B cell (primary cell): ENCODE measurements around the gene TECRL. TPM values are rescaled to one million over a fixed set of nuclear protein-coding genes. Genes with fewer than 3 reads are reported as not detected.

Experiments used
- ATAC-seq: fragments of 200-7000 bp; cut with Tn5 transposase; one replicate; pipeline ENCODE4 v1.10.0; 2021; ENCODE audit warnings: low read depth, mild to moderate bottlenecking, moderate number of reproducible peaks, moderate library complexity
- CTCF ChIA-PET: fragments of 350-600 bp; sonication (Branson Sonifier 250); formaldehyde crosslinking; loops from one replicate; lab custom pipeline; 2021; ENCODE audit warnings: antibody characterized with exemption, inconsistent platforms; lab: Charles Lee
- POLR2A ChIA-PET: fragments of 350-600 bp; sonication (Branson Sonifier 250); formaldehyde crosslinking; loops from one replicate; lab custom pipeline; 2021; ENCODE audit warnings: antibody characterized with exemption; lab: Charles Lee
- DNase-seq: peaks from one replicate; pipeline ENCODE4 v3.0.0; 2013
- H2AFZ ChIP-seq: 2 replicates; pipeline ENCODE4 v1.6.1; 2012; ENCODE audit warnings: mild to moderate bottlenecking, low read depth, low read length; ENCODE audit not compliant: insufficient read depth, poor library complexity, severe bottlenecking
- H3K27ac ChIP-seq, 2 donors: 1 replicate in 1 of 2; 2 replicates in 1 of 2; pipeline ENCODE4 v1.5.1; 2012 to 2013; ENCODE audit warnings: low read length in 2 of 2, mild to moderate bottlenecking in 2 of 2, moderate library complexity in 1 of 2
- H3K27me3 ChIP-seq, 4 experiments: fragments of 200-600 bp in 1 of 4; sonication (generic) in 1 of 4; replicated peaks in 1 of 4; 1 replicate in 2 of 4; 2 replicates in 2 of 4; pipeline versions ENCODE4 v1.6.1 to v1.7.0; 2013 to 2016; ENCODE audit warnings: low read length in 3 of 4, mild to moderate bottlenecking in 2 of 4, mixed read lengths in 1 of 4, moderate library complexity in 1 of 4; ENCODE audit not compliant: insufficient read depth in 4 of 4, control insufficient read depth in 3 of 4; ENCODE audit errors: control extremely low read depth in 1 of 4
- H3K36me3 ChIP-seq, 2 experiments: replicated peaks in 1 of 2; 1 replicate in 1 of 2; 2 replicates in 1 of 2; pipeline versions ENCODE4 v1.6.1 to v1.7.1; 2013; ENCODE audit warnings: low read length in 1 of 2; ENCODE audit not compliant: insufficient read depth in 2 of 2, control insufficient read depth in 1 of 2; ENCODE audit errors: control extremely low read depth in 1 of 2, extremely low read depth in 1 of 2
- H3K4me1 ChIP-seq, 2 donors: fragments of 200-600 bp in 1 of 2; sonication (generic) in 1 of 2; 1 replicate in 1 of 2; 2 replicates in 1 of 2; pipeline versions ENCODE4 v1.5.1 to v1.6.1; 2013 to 2017; ENCODE audit warnings: low read length in 2 of 2; ENCODE audit not compliant: control insufficient read depth in 2 of 2, insufficient read depth in 2 of 2
- H3K4me2 ChIP-seq: replicated peaks from 2 replicates; pipeline ENCODE3; 2012; ENCODE audit warnings: mild to moderate bottlenecking, low read depth, low read length; ENCODE audit not compliant: poor library complexity, severe bottlenecking
- H3K4me3 ChIP-seq, 5 experiments: fragments of 200-600 bp in 1 of 5; sonication (generic) in 1 of 5; 1 replicate in 3 of 5; 2 replicates in 2 of 5; pipeline versions ENCODE4 v1.5.1 to v1.7.0; 2011 to 2016; ENCODE audit warnings: low read length in 4 of 5, mild to moderate bottlenecking in 4 of 5, low read depth in 2 of 5, control low read depth in 1 of 5, moderate library complexity in 1 of 5; ENCODE audit not compliant: insufficient read depth in 1 of 5; ENCODE audit errors: control extremely low read depth in 1 of 5, extremely low read depth in 1 of 5
- H3K79me2 ChIP-seq: fragments of 200-600 bp; sonication (generic); one replicate; pipeline ENCODE4 v1.6.0; 2016; ENCODE audit warnings: low read length; ENCODE audit not compliant: control insufficient read depth, insufficient read depth
- H3K9ac ChIP-seq: fragments of 200-600 bp; sonication (generic); 2 replicates; pipeline ENCODE4 v1.6.1; 2017; ENCODE audit warnings: mild to moderate bottlenecking, low read length, moderate library complexity
- H3K9me3 ChIP-seq, 3 donors: one replicate each; pipeline versions ENCODE4 v1.6.1 to v1.7.1; 2013; ENCODE audit warnings: low read length in 2 of 3; ENCODE audit not compliant: control insufficient read depth in 2 of 3, insufficient read depth in 1 of 3; ENCODE audit errors: control extremely low read depth in 1 of 3
- H4K20me1 ChIP-seq: 2 replicates; pipeline ENCODE4 v1.6.0; 2012; ENCODE audit warnings: mild to moderate bottlenecking, low read length; ENCODE audit not compliant: insufficient read depth, control insufficient read depth, poor library complexity, severe bottlenecking
- H3K27ac Mint-ChIP-seq: one replicate; pipeline ENCODE4 v1.8.0; 2021; ENCODE audit warnings: mixed read lengths
- H3K27me3 Mint-ChIP-seq: one replicate; pipeline ENCODE4 v1.8.0; 2021; ENCODE audit warnings: mixed read lengths
- H3K4me1 Mint-ChIP-seq: one replicate; pipeline ENCODE4 v1.8.0; 2021; ENCODE audit warnings: mixed read lengths
- H3K4me3 Mint-ChIP-seq: one replicate; pipeline ENCODE4 v1.8.0; 2021; ENCODE audit warnings: mixed read lengths
- H3K9me3 Mint-ChIP-seq: one replicate; pipeline ENCODE4 v1.8.0; 2022; ENCODE audit warnings: mixed read lengths; ENCODE audit not compliant: insufficient read depth
- EZH2 ChIP-seq: IDR thresholded peaks from 2 replicates; pipeline ENCODE4 v1.6.1; 2012; ENCODE audit warnings: borderline replicate concordance, low read depth, mild to moderate bottlenecking, moderate library complexity, low read length; ENCODE audit not compliant: insufficient read depth, poor library complexity, severe bottlenecking
- WGBS: methylation state at CpG from one replicate; pipeline ENCODE4 v1.1.5; 2013; ENCODE audit warnings: missing lambda C conversion rate; ENCODE audit not compliant: insufficient coverage; 5-methylcytosine and 5-hydroxymethylcytosine counted together
- intact Hi-C: fragments of 100-400 bp; cut with micrococcal nuclease; formaldehyde crosslinking; loops from one replicate; pipeline ENCODE4 v1.10.0; 2022
- polyA plus RNA-seq: library from polyadenylated mRNA; depleted of rRNA; stranded (reverse); fragments of >200 nt; gene quantifications from 2 replicates; pipeline ENCODE4 v1.2.3, GENCODE V29; 2012
- total RNA-seq, 2 donors: library from RNA; stranded (reverse); fragments of 120-200 nt in 1 of 2; gene quantifications; 1 replicate in 1 of 2; 2 replicates in 1 of 2; pipeline versions ENCODE4 v1.2.3 to v1.2.4, GENCODE V29; 2013 to 2022
- TF ChIP-seq, protein P1 (sequence below): fragments of 200-600 bp; IDR thresholded peaks from one replicate; pipeline ENCODE4 v1.8.0; 2022; ENCODE audit warnings: antibody characterized with exemption, mild to moderate bottlenecking

The TECRL gene
- total and polyA plus RNA-seq, 2 donors (not counting 1 experiment from before 2014, with no cell fraction given): not detected

DNA sequence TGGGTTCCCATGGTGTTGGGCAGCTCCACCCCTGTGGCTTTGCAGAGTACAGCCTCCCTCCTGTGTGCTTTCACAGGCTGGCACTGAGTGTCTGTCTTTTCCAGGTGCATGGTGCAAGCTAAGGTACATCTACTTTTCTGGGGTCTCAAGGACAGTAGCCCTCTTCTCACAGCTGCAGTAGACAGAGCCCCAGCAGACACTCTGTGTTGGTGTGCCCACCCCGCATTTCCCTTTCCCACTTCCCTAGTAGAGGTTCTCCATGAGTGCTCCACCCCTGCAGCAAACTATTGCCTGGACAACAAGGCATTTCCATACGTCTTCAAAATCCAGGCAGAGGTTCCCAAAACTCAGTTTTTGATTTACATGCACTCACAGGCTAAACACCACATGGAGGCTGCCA is 143.0 kb downstream of the TECRL start:
- POLR2A ChIA-PET: no interaction called here

DNA sequence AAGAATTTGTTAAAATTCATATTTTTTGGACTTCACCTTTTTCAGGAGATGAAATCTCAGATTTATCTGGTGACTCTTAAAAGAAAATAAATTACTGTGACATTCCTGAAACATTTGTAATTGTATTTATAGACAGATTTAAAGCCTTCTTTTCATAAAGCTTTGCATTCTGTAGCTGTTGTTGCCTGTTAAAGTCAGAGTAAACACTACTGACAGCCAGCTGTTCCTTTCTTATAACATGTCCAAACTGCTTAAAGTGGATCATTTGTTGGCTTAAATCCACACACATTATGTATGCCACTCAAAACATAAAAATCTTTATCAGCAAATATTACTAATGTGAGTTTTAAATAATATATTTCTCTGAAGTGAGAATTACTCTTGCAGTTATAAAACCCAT is 157.5 kb downstream of the TECRL start:
- no peaks in the 10 kb centered on the region for H4K20me1 ChIP-seq
- H3K27ac ChIP-seq: no peak overlapping the region
- intact Hi-C loops: no loop called here

More for the DNA sequence above, 143.0 kb downstream of the TECRL start:
- no peak overlapping the region for H2AFZ ChIP-seq
- DNase-seq (no peak), ATAC-seq (no peak)
- no peaks in the 10 kb centered on the region for H3K27me3 Mint-ChIP-seq
- no peaks in the 10 kb centered on the region for H3K79me2 ChIP-seq
- 82% methylated on average over 2 of the region's 2 CpGs for WGBS
- peaks cover 0 to 4% (median 0%) of the 10 kb centered on the region in 3 donors for H3K9me3 ChIP-seq
- no peak overlapping the region for H3K4me3 ChIP-seq
- H3K27ac ChIP-seq: no peak overlapping the region
- CTCF ChIA-PET: no interaction called here
- H3K9ac ChIP-seq: no peak overlapping the region
- TF ChIP-seq, protein P1, sequence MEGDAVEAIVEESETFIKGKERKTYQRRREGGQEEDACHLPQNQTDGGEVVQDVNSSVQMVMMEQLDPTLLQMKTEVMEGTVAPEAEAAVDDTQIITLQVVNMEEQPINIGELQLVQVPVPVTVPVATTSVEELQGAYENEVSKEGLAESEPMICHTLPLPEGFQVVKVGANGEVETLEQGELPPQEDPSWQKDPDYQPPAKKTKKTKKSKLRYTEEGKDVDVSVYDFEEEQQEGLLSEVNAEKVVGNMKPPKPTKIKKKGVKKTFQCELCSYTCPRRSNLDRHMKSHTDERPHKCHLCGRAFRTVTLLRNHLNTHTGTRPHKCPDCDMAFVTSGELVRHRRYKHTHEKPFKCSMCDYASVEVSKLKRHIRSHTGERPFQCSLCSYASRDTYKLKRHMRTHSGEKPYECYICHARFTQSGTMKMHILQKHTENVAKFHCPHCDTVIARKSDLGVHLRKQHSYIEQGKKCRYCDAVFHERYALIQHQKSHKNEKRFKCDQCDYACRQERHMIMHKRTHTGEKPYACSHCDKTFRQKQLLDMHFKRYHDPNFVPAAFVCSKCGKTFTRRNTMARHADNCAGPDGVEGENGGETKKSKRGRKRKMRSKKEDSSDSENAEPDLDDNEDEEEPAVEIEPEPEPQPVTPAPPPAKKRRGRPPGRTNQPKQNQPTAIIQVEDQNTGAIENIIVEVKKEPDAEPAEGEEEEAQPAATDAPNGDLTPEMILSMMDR: no peak
- no peak for TF ChIP-seq EZH2
- no peaks in the 10 kb centered on the region for H3K4me1 ChIP-seq
- intact Hi-C loops: no loop called here
- no peaks in the 10 kb centered on the region for H3K27me3 ChIP-seq
- H3K9me3 Mint-ChIP-seq: peaks cover 4% of the 10 kb centered on the region
- no peaks in the 10 kb centered on the region for H3K36me3 ChIP-seq
- H3K4me3 Mint-ChIP-seq: no peak overlapping the region
- H3K4me2 ChIP-seq: no peak overlapping the region
- H4K20me1 ChIP-seq: no peaks in the 10 kb centered on the region
- H3K4me1 Mint-ChIP-seq: no peaks in the 10 kb centered on the region
- no peak overlapping the region for H3K27ac Mint-ChIP-seq

More for the DNA sequence above, 157.5 kb downstream of the TECRL start:
- TF ChIP-seq, protein P1: no peak
- no peak for TF ChIP-seq EZH2
- Histone ChIP-seq H3K9me3 (no peaks in the 10 kb centered on the region), H3K79me2 (no peaks in the 10 kb centered on the region), H3K4me1 (no peaks in the 10 kb centered on the region), H3K9ac (no peak overlapping the region), H3K4me3 (no peak overlapping the region), H3K27me3 (no peaks in the 10 kb centered on the region), H3K36me3 (no peaks in the 10 kb centered on the region), H3K4me2 (no peak overlapping the region), H2AFZ (no peak overlapping the region)
- no peak overlapping the region for H3K27ac Mint-ChIP-seq
- H3K4me1 Mint-ChIP-seq: no peaks in the 10 kb centered on the region
- peaks cover 5% of the 10 kb centered on the region for H3K9me3 Mint-ChIP-seq
- ATAC-seq (no peak), DNase-seq (no peak)
- ChIA-PET POLR2A (no interaction called here), CTCF (no interaction called here)
- H3K4me3 Mint-ChIP-seq: no peak overlapping the region
- no peaks in the 10 kb centered on the region for H3K27me3 Mint-ChIP-seq
